HUES6 (cell line): ENCODE data around the gene UNK.
"Not testable (repeated sequence)": the region's sequence is repeated elsewhere in the genome, so short reads cannot be mapped to it uniquely, and the experiment has no call there.

Source experiments
- H3K27ac ChIP-seq: 2 replicates; pipeline ENCODE4 v1.7.0; 2013; ENCODE audit warnings: low read depth, mild to moderate bottlenecking, low read length, inconsistent platforms
- H3K27me3 ChIP-seq: 2 replicates; pipeline ENCODE4 v1.6.1; 2013; ENCODE audit warnings: low read length; ENCODE audit not compliant: control insufficient read depth, insufficient read depth
- H3K36me3 ChIP-seq: 2 replicates; pipeline ENCODE4 v1.6.1; 2013; ENCODE audit warnings: low read length; ENCODE audit not compliant: control insufficient read depth, insufficient read depth
- H3K4me1 ChIP-seq: 2 replicates; pipeline ENCODE4 v1.6.1; 2013; ENCODE audit warnings: low read length; ENCODE audit not compliant: control insufficient read depth, insufficient read depth
- H3K4me3 ChIP-seq: 2 replicates; pipeline ENCODE4 v1.5.1; 2013; ENCODE audit warnings: low read depth, low read length
- H3K9ac ChIP-seq: one replicate; pipeline ENCODE4 v1.6.1; 2013; ENCODE audit warnings: mild to moderate bottlenecking, low read length
- H3K9me3 ChIP-seq: 2 replicates; pipeline ENCODE4 v1.6.1; 2013; ENCODE audit warnings: low read depth, low read length; ENCODE audit not compliant: control insufficient read depth, insufficient read depth

UNK gene

DNA sequence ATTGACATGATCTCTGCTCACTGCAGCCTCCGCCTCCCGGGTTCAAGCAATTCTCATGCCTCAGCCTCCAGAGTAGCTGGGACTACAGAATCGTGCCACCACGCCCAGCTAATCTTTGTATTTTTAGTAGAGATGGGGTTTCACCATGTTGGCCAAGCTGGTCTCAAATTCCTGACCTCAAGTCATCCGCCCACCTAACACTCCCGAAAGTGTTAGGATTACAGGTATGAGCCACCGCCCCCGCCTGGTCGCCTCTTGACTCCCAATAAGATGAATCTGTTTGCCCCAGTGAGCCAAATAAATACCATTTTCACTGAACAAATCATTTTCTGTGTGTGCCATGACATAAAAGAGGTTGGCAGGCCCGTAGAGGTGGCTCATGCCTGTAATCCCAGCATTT is 74.8 kb downstream of the UNK start:
- not testable (repeated sequence) for H3K36me3 ChIP-seq, H3K27me3 ChIP-seq, H3K9me3 ChIP-seq, H3K9ac ChIP-seq, H3K4me1 ChIP-seq, H3K4me3 ChIP-seq, H3K27ac ChIP-seq

DNA sequence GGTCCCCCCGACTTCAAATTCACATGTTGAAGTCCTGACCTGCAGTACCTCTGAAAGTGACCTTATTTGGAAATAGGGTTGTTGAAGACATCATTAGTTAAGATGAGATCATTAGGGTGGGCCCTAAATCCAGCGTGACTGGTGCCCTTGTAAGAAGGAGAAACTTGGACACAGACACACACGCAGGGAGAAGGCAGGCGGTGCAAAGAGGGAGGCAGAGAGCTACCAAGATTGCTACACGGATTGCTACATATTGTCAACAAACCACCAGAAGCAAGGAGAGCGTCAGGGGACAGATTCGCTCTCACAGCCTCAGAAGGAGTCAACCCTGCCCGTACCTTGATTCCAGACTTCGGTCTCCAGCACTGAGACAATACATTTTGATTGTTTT is 77.3 kb downstream of the UNK start:
- Histone ChIP-seq H3K36me3 (no peaks in the 10 kb centered on the region), H3K9ac (no peak overlapping the region), H3K9me3 (no peaks in the 10 kb centered on the region), H3K27ac (no peak overlapping the region), H3K27me3 (no peaks in the 10 kb centered on the region), H3K4me3 (no peak overlapping the region), H3K4me1 (peaks cover 7% of the 10 kb centered on the region; the same call in 1 of the 2 replicates)

DNA sequence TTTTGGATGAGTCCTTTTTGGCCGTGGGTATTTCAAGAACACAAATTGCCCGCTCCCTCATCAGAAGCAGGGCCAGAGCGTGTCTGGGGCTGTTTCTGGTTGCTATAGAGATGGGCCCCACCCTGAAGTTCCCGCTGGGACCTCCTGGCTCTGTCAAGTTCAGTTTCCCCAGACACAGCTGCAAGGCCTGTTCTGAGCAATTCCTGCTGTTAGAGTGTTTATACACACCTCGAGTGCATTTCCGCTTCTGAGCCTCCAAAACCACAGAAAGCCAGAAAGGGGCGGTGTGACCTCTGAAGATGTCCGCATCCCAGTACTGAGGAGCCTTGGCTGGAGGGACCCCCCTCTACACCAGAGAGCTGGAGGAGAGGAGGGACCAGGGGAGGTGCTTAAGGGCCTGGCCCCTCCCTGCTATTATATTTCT is 79.9 kb downstream of the UNK start:
- no peaks in the 10 kb centered on the region for H3K36me3 ChIP-seq
- no peaks in the 10 kb centered on the region for H3K27me3 ChIP-seq
- peaks cover 11% of the 10 kb centered on the region; the same call in 1 of the 2 replicates for H3K4me1 ChIP-seq
- no peaks in the 10 kb centered on the region for H3K9me3 ChIP-seq
- no peak overlapping the region for H3K9ac ChIP-seq
- H3K27ac ChIP-seq = no peak overlapping the region
- H3K4me3 ChIP-seq = no peak overlapping the region

DNA sequence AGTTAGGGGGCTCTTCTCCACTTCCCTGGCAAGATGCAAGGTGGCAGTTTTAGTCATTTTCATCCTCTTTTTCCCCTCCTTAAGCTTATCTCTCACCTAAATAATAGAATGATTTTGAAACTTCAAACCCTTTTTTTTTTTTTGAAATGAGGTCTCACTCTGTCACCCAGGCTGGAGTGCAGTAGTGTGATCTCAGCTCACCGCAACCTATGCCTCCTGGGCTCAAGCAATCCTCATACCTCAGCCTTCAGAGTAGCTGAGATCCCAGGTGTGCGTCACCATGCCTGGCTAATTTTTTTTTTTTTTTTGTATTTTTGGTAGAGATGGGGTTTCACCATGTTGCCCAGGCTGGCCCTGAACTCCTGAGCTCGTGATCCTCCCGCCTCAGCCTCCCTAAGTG is 80.3 kb downstream of the UNK start:
- H3K27ac ChIP-seq, H3K4me3 ChIP-seq, H3K27me3 ChIP-seq, H3K36me3 ChIP-seq, H3K9me3 ChIP-seq, H3K9ac ChIP-seq: not testable (repeated sequence)
- H3K4me1 ChIP-seq = peaks cover 16% of the 10 kb centered on the region; the same call in 1 of the 2 replicates

DNA sequence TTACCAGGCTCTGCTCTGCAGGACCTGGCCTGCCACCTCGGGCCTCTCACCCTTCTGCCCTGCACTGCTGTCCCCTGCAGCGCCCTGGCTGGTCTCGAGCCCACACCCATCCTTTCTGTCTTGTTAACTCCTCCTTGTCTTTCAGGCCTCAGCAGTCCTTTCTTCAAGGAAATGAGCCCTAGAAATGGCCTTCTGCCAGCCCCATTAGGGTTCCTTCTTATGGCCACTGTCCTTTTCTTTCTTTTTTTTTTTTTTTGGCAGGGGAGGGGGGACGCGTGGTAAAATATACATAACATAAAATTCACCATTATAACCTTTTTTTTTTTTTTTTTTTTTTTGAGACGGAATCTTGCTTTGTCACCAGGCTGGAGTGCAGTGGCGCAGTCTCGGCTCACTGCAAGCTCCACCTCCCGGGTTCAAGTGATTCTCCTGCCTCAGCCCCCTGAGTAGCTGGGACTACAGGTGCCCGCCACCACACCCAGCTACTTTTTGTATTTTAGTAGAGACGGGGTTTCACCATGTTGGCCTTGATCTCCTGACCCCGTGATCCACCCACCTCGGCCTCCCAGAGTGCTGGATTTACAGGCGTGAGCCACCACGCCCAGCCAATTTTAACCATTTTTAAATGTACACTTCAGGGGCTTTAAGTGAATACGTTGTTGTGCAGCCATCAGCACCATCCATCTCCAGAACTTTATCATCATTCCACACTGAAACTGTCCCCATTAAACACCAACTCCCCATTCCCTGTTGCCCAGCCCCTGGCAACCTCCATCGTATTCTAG is 81.0 kb downstream of the UNK start:
- not testable (repeated sequence) for H3K4me3 ChIP-seq, H3K36me3 ChIP-seq, H3K9me3 ChIP-seq, H3K27me3 ChIP-seq, H3K9ac ChIP-seq, H3K27ac ChIP-seq
- H3K4me1 ChIP-seq = peaks cover 18% of the 10 kb centered on the region; the same call in 1 of the 2 replicates

DNA sequence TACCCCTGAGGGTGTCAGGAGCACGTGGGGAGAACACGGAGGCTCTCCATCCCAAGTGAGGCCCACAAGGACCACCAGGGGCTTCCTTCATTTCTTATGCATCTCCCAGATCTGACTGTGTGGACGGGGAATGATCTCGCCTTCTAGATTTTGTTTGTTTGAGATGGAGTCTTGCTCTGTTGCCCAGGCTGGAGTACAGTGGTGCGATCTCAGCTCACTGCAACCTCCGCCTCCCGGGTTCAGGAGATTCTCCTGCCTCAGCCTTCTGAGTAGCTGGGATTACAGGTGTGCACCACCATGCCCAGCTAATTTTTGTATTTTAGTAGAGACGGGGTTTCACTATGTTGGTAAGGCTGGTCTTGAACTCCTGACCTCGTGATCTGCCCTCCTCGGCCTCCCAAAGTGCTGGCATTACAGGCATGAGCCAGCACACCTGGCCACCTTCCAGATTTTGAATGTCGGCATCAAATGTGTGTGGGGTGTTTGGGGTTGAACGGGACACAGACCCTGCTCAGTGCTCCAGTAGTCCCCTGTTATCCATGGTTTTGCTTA is 84.2 kb downstream of the UNK start:
- H3K9ac ChIP-seq, H3K9me3 ChIP-seq, H3K36me3 ChIP-seq, H3K27ac ChIP-seq, H3K4me3 ChIP-seq, H3K27me3 ChIP-seq: not testable (repeated sequence)
- H3K4me1 ChIP-seq = peaks cover 30% of the 10 kb centered on the region

DNA sequence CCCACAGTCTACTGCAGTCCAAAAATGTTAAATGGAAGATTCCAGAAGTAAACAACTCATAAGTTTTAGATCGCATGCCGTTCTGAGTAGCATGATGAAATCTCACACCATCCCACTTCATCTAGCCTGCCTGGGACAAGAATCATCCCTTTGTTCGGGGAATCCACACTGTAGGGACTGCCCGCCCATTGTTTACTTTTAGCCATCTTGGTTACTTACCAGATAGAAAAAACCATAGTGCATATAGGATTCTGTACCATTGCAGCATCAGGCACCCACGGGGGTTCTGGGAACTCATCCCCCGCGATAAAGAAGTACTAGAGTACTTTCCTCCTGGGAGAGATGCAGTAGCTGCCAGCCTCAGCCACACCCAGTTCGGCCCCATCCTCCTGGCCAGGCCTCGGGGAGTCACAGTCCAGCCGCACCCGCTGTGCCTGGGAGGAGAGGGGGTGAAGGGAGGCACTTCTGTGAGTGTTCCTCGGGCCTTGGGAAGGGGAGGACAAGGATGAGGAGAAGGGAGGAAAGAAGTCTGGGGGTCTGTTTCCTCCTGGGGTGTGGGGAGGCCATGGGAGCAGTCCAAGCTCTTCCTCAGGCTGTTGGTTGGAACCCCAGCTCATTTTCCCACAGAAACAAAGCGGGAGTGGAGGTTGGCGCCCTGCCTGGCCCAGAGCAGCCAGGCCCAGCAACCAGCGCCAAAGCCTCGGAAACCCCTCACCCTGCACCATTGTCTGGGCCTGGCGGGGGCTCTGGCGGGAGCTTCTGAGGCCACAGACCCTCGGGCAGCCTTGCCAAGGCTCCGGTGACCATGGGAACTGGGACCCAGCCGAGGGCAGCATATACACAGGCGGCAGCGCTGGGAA is 84.9 kb downstream of the UNK start:
- Histone ChIP-seq H3K4me3 (no peak overlapping the region), H3K27me3 (no peaks in the 10 kb centered on the region), H3K36me3 (no peaks in the 10 kb centered on the region), H3K4me1 (peaks cover 26% of the 10 kb centered on the region), H3K27ac (no peak overlapping the region), H3K9ac (peak overlapping the region; percentile 33), H3K9me3 (no peaks in the 10 kb centered on the region)

DNA sequence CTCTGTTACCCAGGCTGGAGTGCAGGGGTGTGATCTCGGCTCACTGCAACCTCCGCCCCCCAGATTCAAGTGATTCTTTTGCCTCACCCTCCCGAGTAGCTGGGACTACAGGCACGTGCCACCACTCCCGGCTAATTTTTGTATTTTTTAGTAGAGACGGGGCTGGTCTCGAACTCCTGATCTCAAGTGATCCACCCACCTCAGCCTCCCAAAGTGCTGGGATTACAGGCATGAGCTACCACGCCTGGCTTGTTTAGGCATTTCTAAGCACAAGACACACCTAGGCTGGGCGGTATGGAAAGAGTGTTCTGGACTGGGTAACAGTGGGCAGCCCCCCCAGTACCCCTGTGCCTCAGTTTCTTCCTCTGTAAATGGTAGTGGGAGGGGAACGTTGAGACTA is 85.6 kb downstream of the UNK start:
- H3K27me3 ChIP-seq, H3K9me3 ChIP-seq, H3K4me3 ChIP-seq, H3K36me3 ChIP-seq, H3K27ac ChIP-seq, H3K9ac ChIP-seq: not testable (repeated sequence)
- peaks cover 23% of the 10 kb centered on the region for H3K4me1 ChIP-seq

DNA sequence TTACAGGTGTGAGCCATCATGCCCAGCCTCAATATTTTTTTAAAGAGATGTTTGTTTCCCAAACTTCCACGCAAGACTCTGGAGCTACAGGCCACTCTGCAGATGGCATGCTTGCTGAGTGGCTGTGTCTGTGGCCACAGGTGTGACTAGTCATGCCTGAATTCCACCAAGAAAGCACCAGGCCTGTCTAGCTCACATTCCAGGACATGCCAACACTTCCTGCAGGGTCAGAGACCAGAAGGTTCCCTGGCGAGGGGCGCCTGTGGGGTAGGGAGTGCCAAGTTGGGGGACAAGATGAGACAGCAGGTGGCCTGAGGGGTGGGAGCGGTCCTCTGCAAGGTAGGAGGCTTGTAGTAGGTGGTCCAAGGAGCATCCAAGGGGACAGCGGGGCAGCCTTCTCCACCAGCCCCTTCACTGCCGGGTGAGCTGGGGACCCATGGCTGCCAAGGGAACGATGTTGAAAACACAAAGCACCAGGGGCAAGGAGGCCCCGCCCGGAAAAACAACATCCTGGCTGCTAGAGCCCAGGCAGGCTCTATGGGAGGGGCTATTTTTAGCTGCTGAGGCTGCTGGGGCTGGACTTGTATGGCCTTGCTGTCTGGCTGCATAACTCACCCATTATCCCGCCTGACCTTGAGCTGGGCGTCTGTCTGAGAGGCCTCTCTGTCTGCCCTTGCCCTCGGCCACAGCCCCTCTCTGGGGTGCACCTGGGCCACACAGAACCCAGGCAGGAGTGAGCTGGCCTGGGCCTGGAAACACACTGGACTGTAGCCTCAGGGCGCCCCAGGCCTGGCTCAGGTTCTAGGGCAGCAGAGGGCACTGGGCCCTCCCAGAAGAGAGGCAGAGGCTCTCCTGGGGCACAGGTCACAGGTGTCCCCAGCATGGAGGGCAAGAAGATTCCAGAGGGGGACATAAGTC is 88.1 kb downstream of the UNK start:
- no peaks in the 10 kb centered on the region for H3K9me3 ChIP-seq
- no peak overlapping the region for H3K4me3 ChIP-seq
- H3K27ac ChIP-seq = no peak overlapping the region
- no peaks in the 10 kb centered on the region for H3K36me3 ChIP-seq
- H3K27me3 ChIP-seq = peaks cover 13% of the 10 kb centered on the region
- H3K9ac ChIP-seq = no peak overlapping the region
- peaks cover 42% of the 10 kb centered on the region for H3K4me1 ChIP-seq

DNA sequence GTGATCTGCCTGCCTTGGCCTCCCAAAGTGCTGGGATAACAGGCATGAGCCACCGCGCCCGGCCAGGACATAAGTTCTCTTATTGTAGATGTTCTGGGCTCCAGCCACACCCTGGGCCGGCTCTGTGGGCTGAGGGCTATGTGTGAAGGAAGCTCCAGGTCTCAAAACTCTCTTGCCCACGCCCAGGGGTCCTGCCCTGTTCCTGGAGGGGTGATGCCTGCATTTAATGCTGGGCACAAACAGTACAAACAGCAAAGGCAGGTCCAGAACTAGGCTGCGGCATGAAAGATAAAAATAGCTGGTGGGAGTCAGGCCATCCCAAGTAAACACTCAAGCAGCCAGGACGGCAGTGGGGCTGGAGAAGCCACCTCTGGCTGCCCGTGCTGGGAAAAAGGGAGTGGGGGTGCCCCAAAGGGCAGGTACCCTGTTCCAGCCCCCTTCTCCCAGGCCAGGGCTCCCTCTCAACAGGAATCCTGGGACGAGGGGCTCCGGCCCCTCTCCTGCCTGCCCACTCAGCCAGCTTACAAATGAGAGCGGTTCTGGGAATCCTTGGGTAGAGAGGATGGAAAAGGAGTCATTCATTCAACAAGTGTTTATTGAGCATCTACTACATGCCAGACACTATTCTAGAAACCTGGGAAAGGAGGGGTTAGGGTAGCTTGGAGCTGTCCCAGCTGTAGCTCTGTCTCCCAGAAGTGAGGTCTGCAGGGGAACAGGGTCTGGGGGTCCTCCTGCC is 89.1 kb downstream of the UNK start:
- Histone ChIP-seq H3K4me3 (no peak overlapping the region), H3K27me3 (peaks cover 22% of the 10 kb centered on the region), H3K9me3 (no peaks in the 10 kb centered on the region), H3K9ac (no peak overlapping the region), H3K4me1 (peaks cover 42% of the 10 kb centered on the region), H3K36me3 (no peaks in the 10 kb centered on the region), H3K27ac (no peak overlapping the region)
